ENCODE data around the gene HMX1.

- TF ChIP-seq GATA3 (IDR thresholded peaks at IDR 0.05; ENCODE audit: low read depth, low read length) (no peak), GATA2 (IDR thresholded peaks at IDR 0.05; ENCODE audit: low read depth, low read length) (no peak)
Observed at GRCh38 chr4:8860892-8861575, 10.6 kb downstream of the HMX1 start.

Data from SH-SY5Y (cell line).